Epithelial cell of proximal tubule (primary cell): ENCODE data around the gene MRI1. TPM values are rescaled to one million over a fixed set of nuclear protein-coding genes. Genes with fewer than 3 reads are reported as not detected.

Experiments
- DNase-seq: peaks from one replicate; pipeline ENCODE4 v3.0.0-alpha.2; 2011; ENCODE audit warnings: low read depth
- H3K4me3 ChIP-seq: 2 replicates; pipeline ENCODE4 v1.5.1; 2011; ENCODE audit warnings: low read depth, mild to moderate bottlenecking, low read length
- CTCF ChIP-seq: conservative IDR thresholded peaks from 2 replicates; pipeline ENCODE4 v1.5.1; 2012; ENCODE audit warnings: low read depth, mild to moderate bottlenecking, low read length
- total RNA-seq: library from RNA; depleted of rRNA; stranded (reverse); fragments of >200 nt; gene quantifications from 2 replicates; pipeline ENCODE4 v1.2.3, GENCODE V29; 2015

Gene MRI1
- total RNA-seq, 1 donor from 2014 or later: 63.0 TPM

- DNase-seq: no peak
- no peak for TF ChIP-seq CTCF
- no peak overlapping the region for H3K4me3 ChIP-seq
Measured at GRCh38 chr19:13823256-13823655, 58.9 kb downstream of the MRI1 start.

Other genes with a start within 250 kb of the MRI1 start
- gene C19orf53, start 9.9 kb downstream of the MRI1 start, total RNA-seq: 197 and 200 TPM in 2 replicates
- 9.4 and 13.5 TPM in 2 replicates for gene ZSWIM4, start 30.9 kb downstream of the MRI1 start, total RNA-seq
- gene NANOS3, start 112.6 kb downstream of the MRI1 start, total RNA-seq: not detected in 2 replicates
- gene BRME1, start 141.6 kb downstream of the MRI1 start, total RNA-seq: 0.58 and 1.4 TPM in 2 replicates
- 27.2 and 30.6 TPM in 2 replicates for gene CC2D1A, start 141.7 kb downstream of the MRI1 start, total RNA-seq
- 0.46 TPM in 1 of 2 replicates, not detected in the other for gene PODNL1, start 173.9 kb downstream of the MRI1 start, total RNA-seq
- 49.5 and 52.5 TPM in 2 replicates for gene DCAF15, start 188.0 kb downstream of the MRI1 start, total RNA-seq
- 4.2 and 4.5 TPM in 2 replicates for gene RFX1, start 241.8 kb downstream of the MRI1 start, total RNA-seq